Endothelial cell (in vitro differentiated cells): ENCODE results near the gene SMIM23. TPM values are rescaled to one million over a fixed set of nuclear protein-coding genes. Genes with fewer than 3 reads are reported as not detected.

ENCODE experiments used
- DNase-seq: peaks from one replicate; pipeline ENCODE4 v3.0.0; 2021; ENCODE audit warnings: low spot score
- H3K27ac Mint-ChIP-seq: one replicate; pipeline ENCODE4 v1.8.0; 2021; ENCODE audit warnings: mixed read lengths, inconsistent platforms; ENCODE audit not compliant: unreplicated experiment
- H3K27me3 Mint-ChIP-seq: one replicate; pipeline ENCODE4 v1.8.0; 2021; ENCODE audit warnings: mild to moderate bottlenecking, moderate library complexity, mixed read lengths, inconsistent platforms; ENCODE audit not compliant: unreplicated experiment
- H3K36me3 Mint-ChIP-seq: one replicate; pipeline ENCODE4 v1.8.0; 2021; ENCODE audit warnings: mild to moderate bottlenecking, low read depth, mixed read lengths, inconsistent platforms; ENCODE audit not compliant: unreplicated experiment
- H3K4me1 Mint-ChIP-seq: one replicate; pipeline ENCODE4 v1.8.0; 2021; ENCODE audit warnings: mild to moderate bottlenecking, mixed read lengths, inconsistent platforms; ENCODE audit not compliant: unreplicated experiment
- H3K4me3 Mint-ChIP-seq: one replicate; pipeline ENCODE4 v1.8.0; 2021; ENCODE audit warnings: mild to moderate bottlenecking, mixed read lengths, inconsistent platforms; ENCODE audit not compliant: unreplicated experiment
- H3K9me3 Mint-ChIP-seq: one replicate; pipeline ENCODE4 v1.8.0; 2021; ENCODE audit warnings: mixed read lengths, inconsistent platforms; ENCODE audit not compliant: unreplicated experiment
- CTCF ChIP-seq: fragments of 200-600 bp; sonication (generic); IDR thresholded peaks from one replicate; pipeline ENCODE4 v1.5.0; 2021; ENCODE audit warnings: antibody characterized with exemption; ENCODE audit not compliant: unreplicated experiment
- total RNA-seq: library from RNA; stranded (reverse); fragmentation: NEBNext Ultra II Directional; extraction: Animal tissue kit (Norgen Biotek cat#: 25700); gene quantifications from one replicate; pipeline ENCODE4 v1.2.1, GENCODE V29; 2021; ENCODE audit not compliant: unreplicated experiment

SMIM23 gene
- total RNA-seq, 1 donor from 2014 or later: not detected

- Mint-ChIP-seq H3K27me3 (peaks cover 2% of the 10 kb centered on the region), H3K4me1 (peaks cover 20% of the 10 kb centered on the region), H3K4me3 (no peak overlapping the region), H3K27ac (no peak overlapping the region), H3K36me3 (no peaks in the 10 kb centered on the region), H3K9me3 (no peaks in the 10 kb centered on the region)
- DNase-seq: no peak
- TF ChIP-seq CTCF: no peak
These were observed 9.8 kb downstream of the SMIM23 start for GRCh38 chr5:171795381-171795780.

- Mint-ChIP-seq H3K27me3 (peaks cover 2% of the 10 kb centered on the region), H3K27ac (no peak overlapping the region), H3K4me3 (no peak overlapping the region), H3K4me1 (peaks cover 12% of the 10 kb centered on the region), H3K9me3 (no peaks in the 10 kb centered on the region), H3K36me3 (no peaks in the 10 kb centered on the region)
- TF ChIP-seq CTCF: no peak
- DNase-seq: no peak
These were observed 10.8 kb downstream of the SMIM23 start for GRCh38 chr5:171796436-171796835.

GRCh38 chr5:171797543-171797942, 11.9 kb downstream of the SMIM23 start:
- Mint-ChIP-seq H3K36me3 (no peaks in the 10 kb centered on the region), H3K9me3 (no peaks in the 10 kb centered on the region), H3K4me1 (peaks cover 9% of the 10 kb centered on the region), H3K27me3 (peaks cover 2% of the 10 kb centered on the region), H3K4me3 (no peak overlapping the region), H3K27ac (no peak overlapping the region)
- TF ChIP-seq CTCF: no peak
- no peak for DNase-seq

GRCh38 chr5:171798418-171798817, 12.8 kb downstream of the SMIM23 start:
- Mint-ChIP-seq H3K9me3 (no peaks in the 10 kb centered on the region), H3K4me3 (no peak overlapping the region), H3K36me3 (no peaks in the 10 kb centered on the region), H3K4me1 (peaks cover 6% of the 10 kb centered on the region), H3K27ac (no peak overlapping the region), H3K27me3 (peaks cover 2% of the 10 kb centered on the region)
- no peak for DNase-seq
- TF ChIP-seq CTCF: no peak

- TF ChIP-seq CTCF: no peak
- Mint-ChIP-seq H3K27me3 (no peaks in the 10 kb centered on the region), H3K4me1 (peaks cover 6% of the 10 kb centered on the region), H3K27ac (no peak overlapping the region), H3K4me3 (no peak overlapping the region), H3K9me3 (no peaks in the 10 kb centered on the region), H3K36me3 (no peaks in the 10 kb centered on the region)
- DNase-seq: no peak
These were observed 16.2 kb downstream of the SMIM23 start for GRCh38 chr5:171801839-171802238.
